Fibroblast of villous mesenchyme (primary cell): ENCODE measurements around the gene ATP6V0A1. TPM values are rescaled to one million over a fixed set of nuclear protein-coding genes. Genes with fewer than 3 reads are reported as not detected.
A peak's percentile ranks its signal among the peaks of the same experiment; 100 is the strongest.
"Not testable (repeated sequence)": the region's sequence is repeated elsewhere in the genome, so short reads cannot be mapped to it uniquely, and the experiment has no call there.

ENCODE experiments used
- DNase-seq: peaks from one replicate; pipeline ENCODE4 v3.0.0-alpha.2; 2010; ENCODE audit warnings: low read depth
- H3K4me3 ChIP-seq: 2 replicates; pipeline ENCODE4 v1.5.1; 2011; ENCODE audit warnings: low read depth, mild to moderate bottlenecking, low read length
- CTCF ChIP-seq: IDR thresholded peaks from 2 replicates; pipeline ENCODE4 v1.5.1; 2012; ENCODE audit warnings: low read depth, mild to moderate bottlenecking, low read length; ENCODE audit not compliant: insufficient read depth
- total RNA-seq: library from RNA; depleted of rRNA; stranded (reverse); fragments of >200 nt; gene quantifications from 2 replicates; pipeline ENCODE4 v1.2.3, GENCODE V29; 2012

ATP6V0A1 gene
- total RNA-seq, 1 donor, result 82.5 TPM

- no peak for TF ChIP-seq CTCF
- H3K4me3 ChIP-seq, result peak overlapping the region; percentile 78
- DNase-seq, result peak; percentile 89
Measured at GRCh38 chr17:42554250-42555121, 95.8 kb downstream of the ATP6V0A1 start.

GRCh38 chr17:42555122-42555622 lies 96.5 kb downstream of the ATP6V0A1 start:
- DNase-seq, result no peak
- TF ChIP-seq CTCF, result no peak

GRCh38 chr17:42555961-42556617 lies 97.4 kb downstream of the ATP6V0A1 start:
- H3K4me3 ChIP-seq, DNase-seq: not testable (repeated sequence)
- peak; percentile 4 for TF ChIP-seq CTCF

More at GRCh38 chr17:42555122-42555622, 96.5 kb downstream of the ATP6V0A1 start:
- peak overlapping the region; percentile 78 for H3K4me3 ChIP-seq

- H3K4me3 ChIP-seq, result no peak overlapping the region
- DNase-seq, result no peak
- no peak for TF ChIP-seq CTCF
Measured at GRCh38 chr17:42559075-42559474, 100.4 kb downstream of the ATP6V0A1 start.

GRCh38 chr17:42560246-42560645 lies 101.6 kb downstream of the ATP6V0A1 start:
- no peak for DNase-seq
- no peak overlapping the region for H3K4me3 ChIP-seq
- TF ChIP-seq CTCF, result no peak

- TF ChIP-seq CTCF, result no peak
- DNase-seq, result peak; percentile 98
- peak within 1 kb of the TSS; percentile 92 for H3K4me3 ChIP-seq
Measured at GRCh38 chr17:42561897-42562387, 103.3 kb downstream of the ATP6V0A1 start, which contains the start of gene COASY. COASY (plus strand) TSS chr17:42562148; CDS start chr17:42562623, 475 bp downstream.
